Measurements from ENCODE around the gene CHST8.

DNA sequence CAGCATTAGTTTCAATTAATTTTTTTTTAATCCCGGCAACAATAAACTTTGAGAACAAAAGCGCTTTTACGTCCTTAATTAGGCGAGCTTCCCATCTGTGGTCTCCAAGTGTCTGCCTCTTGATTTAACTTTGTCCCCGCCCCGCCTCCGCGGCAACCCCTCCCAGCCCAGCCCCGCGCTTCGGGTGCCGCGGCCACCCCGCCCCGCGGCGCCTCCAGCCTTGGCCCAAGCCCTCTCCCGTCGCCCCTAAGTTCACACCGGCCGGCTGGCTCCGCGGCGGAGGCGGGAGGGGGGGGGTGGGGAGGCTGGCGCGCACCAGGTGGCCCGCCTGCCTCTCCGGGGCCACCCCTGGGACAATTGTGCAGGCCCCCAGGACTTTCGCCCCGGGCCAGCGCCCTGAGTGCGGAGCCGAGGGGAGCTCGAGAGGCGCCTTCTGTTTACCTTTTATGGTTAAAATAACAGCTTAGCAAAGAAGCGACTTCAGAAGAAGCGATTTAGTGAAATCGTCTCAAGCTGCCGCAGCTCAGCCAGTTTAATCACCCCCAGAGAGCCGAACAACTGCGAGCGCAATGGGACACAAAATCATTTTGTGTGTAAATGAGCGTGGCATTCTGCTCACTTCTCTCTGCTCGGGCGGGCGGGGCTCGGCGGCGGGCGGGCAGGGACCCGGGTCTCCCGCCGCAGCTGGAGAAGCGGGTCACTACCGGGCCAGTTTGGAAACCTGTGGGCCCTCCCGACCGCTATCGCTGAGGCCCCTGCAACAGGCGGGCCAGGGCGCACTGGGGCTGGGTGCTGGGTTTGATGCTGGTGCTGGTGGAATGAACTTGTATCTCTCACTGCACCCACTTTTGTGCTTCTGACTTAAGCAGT is 176.3 kb downstream of the CHST8 start:
- no peak for TF ChIP-seq RFX5 (IDR thresholded peaks at IDR 0.05; ENCODE audit: low read length)
- TF ChIP-seq, protein P1, sequence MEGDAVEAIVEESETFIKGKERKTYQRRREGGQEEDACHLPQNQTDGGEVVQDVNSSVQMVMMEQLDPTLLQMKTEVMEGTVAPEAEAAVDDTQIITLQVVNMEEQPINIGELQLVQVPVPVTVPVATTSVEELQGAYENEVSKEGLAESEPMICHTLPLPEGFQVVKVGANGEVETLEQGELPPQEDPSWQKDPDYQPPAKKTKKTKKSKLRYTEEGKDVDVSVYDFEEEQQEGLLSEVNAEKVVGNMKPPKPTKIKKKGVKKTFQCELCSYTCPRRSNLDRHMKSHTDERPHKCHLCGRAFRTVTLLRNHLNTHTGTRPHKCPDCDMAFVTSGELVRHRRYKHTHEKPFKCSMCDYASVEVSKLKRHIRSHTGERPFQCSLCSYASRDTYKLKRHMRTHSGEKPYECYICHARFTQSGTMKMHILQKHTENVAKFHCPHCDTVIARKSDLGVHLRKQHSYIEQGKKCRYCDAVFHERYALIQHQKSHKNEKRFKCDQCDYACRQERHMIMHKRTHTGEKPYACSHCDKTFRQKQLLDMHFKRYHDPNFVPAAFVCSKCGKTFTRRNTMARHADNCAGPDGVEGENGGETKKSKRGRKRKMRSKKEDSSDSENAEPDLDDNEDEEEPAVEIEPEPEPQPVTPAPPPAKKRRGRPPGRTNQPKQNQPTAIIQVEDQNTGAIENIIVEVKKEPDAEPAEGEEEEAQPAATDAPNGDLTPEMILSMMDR (IDR thresholded peaks at IDR 0.05): no peak
- TF ChIP-seq MEF2A (IDR thresholded peaks at IDR 0.05; ENCODE audit: borderline replicate concordance, low read depth): no peak
- no peak for TF ChIP-seq CHD2 (IDR thresholded peaks at IDR 0.05; ENCODE audit: low read length, partially characterized antibody)
- TF ChIP-seq EZH2phosphoT487 (IDR thresholded peaks at IDR 0.05; ENCODE audit: borderline replicate concordance, low read depth): no peak
- TF ChIP-seq ELF1 (IDR thresholded peaks at IDR 0.05): no peak
- TF ChIP-seq RCOR1 (IDR thresholded peaks at IDR 0.05; ENCODE audit: low read length): no peak

Measured in SK-N-SH (cell line).